Measurements from ENCODE around the gene OPCML.

Gene OPCML

GRCh38 chr11:133041928-133042882, 490.1 kb downstream of the OPCML start:
- no peak for DNase-seq (ENCODE audit: low read depth in 1 of 2, low spot score in 1 of 2)
- Histone ChIP-seq H3K27me3 (ENCODE audit: insufficient read depth, poor library complexity, severe bottlenecking) (no peaks in the 10 kb centered on the region), H3K27ac (replicated peaks) (no peak overlapping the region), H3K4me3 (replicated peaks; ENCODE audit: insufficient read depth, low read length) (no peak overlapping the region)
- TF ChIP-seq POLR2AphosphoS5 (IDR thresholded peaks at IDR 0.05; ENCODE audit: low read depth) (no peak), CTCF (IDR thresholded peaks at IDR 0.05; ENCODE audit: insufficient read depth, low read length) (no peak)

- Histone ChIP-seq H3K4me3 (replicated peaks; ENCODE audit: insufficient read depth, low read length) (no peak overlapping the region), H3K27ac (replicated peaks) (no peak overlapping the region), H3K27me3 (ENCODE audit: insufficient read depth, poor library complexity, severe bottlenecking) (no peaks in the 10 kb centered on the region)
- no peak for DNase-seq (ENCODE audit: low read depth in 1 of 2, low spot score in 1 of 2)
- no peak for TF ChIP-seq GABPA (IDR thresholded peaks at IDR 0.05; ENCODE audit: low read depth)
- no peak for TF ChIP-seq CTCF (IDR thresholded peaks at IDR 0.05; ENCODE audit: insufficient read depth, low read length)
- TF ChIP-seq SPI1 (IDR thresholded peaks at IDR 0.05; ENCODE audit: borderline replicate concordance, low read depth), result no peak
- TF ChIP-seq POLR2AphosphoS5 (IDR thresholded peaks at IDR 0.05; ENCODE audit: low read depth), result no peak
- no peak for TF ChIP-seq REST (IDR thresholded peaks at IDR 0.05; ENCODE audit: insufficient replicate concordance, low read depth)
Observed at GRCh38 chr11:133041181-133041580, 491.1 kb downstream of the OPCML start.

- no peak overlapping the region for H3K4me3 ChIP-seq (replicated peaks; ENCODE audit: insufficient read depth, low read length)
- no peak overlapping the region for H3K27ac ChIP-seq (replicated peaks)
- TF ChIP-seq SPI1 (IDR thresholded peaks at IDR 0.05; ENCODE audit: borderline replicate concordance, low read depth) (no peak), GABPA (IDR thresholded peaks at IDR 0.05; ENCODE audit: low read depth) (no peak), REST (IDR thresholded peaks at IDR 0.05; ENCODE audit: insufficient replicate concordance, low read depth) (no peak), POLR2AphosphoS5 (IDR thresholded peaks at IDR 0.05; ENCODE audit: low read depth) (no peak), CTCF (IDR thresholded peaks at IDR 0.05; ENCODE audit: insufficient read depth, low read length) (no peak)
- no peaks in the 10 kb centered on the region for H3K27me3 ChIP-seq (ENCODE audit: insufficient read depth, poor library complexity, severe bottlenecking)
- no peak for DNase-seq (ENCODE audit: low read depth in 1 of 2, low spot score in 1 of 2)
Observed at GRCh38 chr11:133040289-133040900, 491.9 kb downstream of the OPCML start.

All from HL-60 (cell line).